AG09319 (cell line): ENCODE measurements around the gene FNDC3B.

Experiments used
- DNase-seq: peaks from one replicate; pipeline ENCODE4 v3.0.0-alpha.2; 2010; ENCODE audit warnings: low read depth; ENCODE audit errors: extremely low read depth
- CTCF ChIP-seq: IDR thresholded peaks from 2 replicates; pipeline ENCODE4 v1.5.1; 2011; ENCODE audit warnings: low read depth, mild to moderate bottlenecking, inconsistent platforms, low read length, moderate library complexity

FNDC3B gene

GRCh38 chr3:172002512-172003078, 36.8 kb upstream of the FNDC3B start:
- no peak for DNase-seq
- TF ChIP-seq CTCF: no peak

DNA sequence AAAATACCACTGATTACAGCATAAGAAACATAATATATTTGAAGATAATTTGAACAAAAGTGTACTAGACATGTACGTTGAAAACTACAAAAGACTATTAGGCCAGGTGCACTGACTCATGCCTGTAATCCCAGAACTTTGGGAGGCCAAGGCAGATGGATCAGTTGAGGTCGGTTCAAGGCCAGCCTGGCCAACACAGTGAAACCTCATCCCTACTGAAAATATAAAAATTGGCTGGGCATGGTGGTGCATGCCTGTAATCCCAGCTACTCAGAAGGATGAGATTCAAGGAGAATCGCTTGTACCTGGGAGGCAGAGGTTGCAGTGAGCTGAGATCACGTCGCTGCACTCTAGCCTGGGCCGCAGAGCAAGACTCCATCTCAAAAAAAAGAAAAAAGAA, 36.2 kb upstream of the FNDC3B start:
- no peak for TF ChIP-seq CTCF
- DNase-seq: no peak

- TF ChIP-seq CTCF: no peak
- no peak for DNase-seq
Measured at GRCh38 chr3:172007065-172007370, 32.4 kb upstream of the FNDC3B start.

GRCh38 chr3:172009803-172010202, 29.6 kb upstream of the FNDC3B start:
- no peak for DNase-seq
- no peak for TF ChIP-seq CTCF

DNA sequence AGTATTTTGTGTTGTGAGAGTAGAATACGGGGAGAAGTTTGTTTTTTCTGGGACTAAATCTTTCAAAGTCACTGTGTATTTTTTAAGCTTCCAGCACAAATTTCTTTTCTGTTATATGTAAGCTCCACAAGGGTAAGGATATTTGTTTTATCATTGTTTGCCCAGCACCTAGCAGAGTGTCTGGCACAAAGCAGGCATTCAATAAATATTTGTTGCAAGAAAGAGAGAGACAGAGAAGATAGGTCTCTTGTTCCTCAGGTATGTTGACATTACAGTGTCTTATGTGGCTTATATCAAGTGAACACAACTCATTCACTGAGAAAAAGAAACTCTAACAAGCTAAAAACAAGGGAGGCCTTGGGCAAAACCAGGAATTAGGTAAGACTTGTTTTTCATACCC, 26.6 kb upstream of the FNDC3B start:
- TF ChIP-seq CTCF: no peak
- no peak for DNase-seq

GRCh38 chr3:172014145-172014544, 25.2 kb upstream of the FNDC3B start:
- no peak for DNase-seq
- TF ChIP-seq CTCF: no peak

- TF ChIP-seq CTCF: no peak
- DNase-seq: no peak
Measured at GRCh38 chr3:172018364-172018763, 21.0 kb upstream of the FNDC3B start.

GRCh38 chr3:172020763-172021162, 18.6 kb upstream of the FNDC3B start:
- DNase-seq: no peak
- no peak for TF ChIP-seq CTCF
